GM18507 (cell line): Measurements from ENCODE around the gene DOCK4.

Source experiments
- DNase-seq: peaks from one replicate; pipeline ENCODE4 v3.0.0; 2011; ENCODE audit warnings: low read depth; ENCODE audit not compliant: insufficient read length; ENCODE audit errors: extremely low spot score
- FAIRE-seq: peaks from 2 replicates; lab custom pipeline; 2011; peaks lifted over from hg19 to GRCh38; lab: Jason Lieb, UNC

DOCK4 gene

GRCh38 chr7:112069879-112070321 lies 136.3 kb downstream of the DOCK4 start:
- FAIRE-seq, result no peak

DNA sequence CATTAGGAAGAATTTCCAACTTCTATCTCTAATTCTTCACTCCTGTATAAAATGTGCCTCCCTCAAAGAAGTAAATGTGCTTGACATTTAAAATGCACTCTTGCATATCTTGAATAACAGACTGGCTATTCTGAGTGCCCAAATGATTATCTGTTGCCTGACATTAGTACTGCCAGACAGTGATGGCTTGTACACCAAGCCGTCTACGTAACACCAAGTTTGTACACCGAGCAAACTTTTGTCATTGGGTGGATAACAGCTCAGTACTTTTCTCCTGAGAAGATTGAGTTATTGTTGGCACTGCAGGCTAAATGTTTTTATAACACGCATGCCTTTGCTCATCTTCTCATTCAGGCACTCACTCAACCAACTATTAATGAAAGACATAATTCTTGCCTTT lies 137.2 kb downstream of the DOCK4 start:
- FAIRE-seq (no peak), DNase-seq (no peak)

More at GRCh38 chr7:112069879-112070321, 136.3 kb downstream of the DOCK4 start:
- no peak for DNase-seq

DNA sequence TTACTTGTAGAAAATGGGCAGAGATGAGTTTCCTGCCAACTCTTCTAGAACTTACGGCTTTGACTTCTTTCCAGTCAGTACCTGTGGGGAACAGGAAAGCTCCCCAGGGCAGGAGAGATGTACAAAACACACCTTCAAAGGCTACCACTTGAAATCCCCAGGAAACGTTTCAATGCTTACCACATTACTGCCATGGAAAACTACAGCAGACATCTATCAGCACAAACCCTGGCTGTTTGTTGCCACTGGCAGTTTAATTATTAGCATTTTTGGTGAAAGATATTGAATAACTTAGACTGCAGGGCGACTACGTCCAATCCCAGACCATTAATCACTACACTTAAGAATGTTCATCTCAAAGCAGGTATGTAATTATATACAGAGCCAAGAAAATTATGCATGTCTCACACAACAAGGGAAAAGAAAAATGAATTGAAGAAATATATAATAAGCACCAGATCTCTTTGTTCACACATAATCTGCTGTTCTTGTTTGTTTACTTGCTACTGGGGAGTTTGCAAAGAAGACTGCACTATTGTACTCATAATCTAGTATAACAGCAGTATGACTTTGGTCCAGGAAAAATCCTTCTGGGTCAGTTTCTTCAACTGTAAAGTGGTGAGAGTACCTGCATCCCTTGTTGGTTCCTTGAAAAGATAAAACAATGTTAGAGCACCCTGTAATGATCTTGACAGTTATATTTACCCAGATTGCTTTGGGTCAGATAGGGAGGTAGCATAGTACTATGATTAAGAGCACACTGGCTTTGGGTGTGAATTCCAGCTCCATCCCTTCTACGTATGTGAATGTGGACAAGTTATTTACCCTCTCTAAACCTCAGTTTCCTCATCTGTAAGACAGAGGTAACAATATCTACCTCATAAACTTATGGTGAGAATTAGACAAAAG lies 138.3 kb downstream of the DOCK4 start:
- FAIRE-seq (no peak), DNase-seq (no peak)

GRCh38 chr7:112067200-112067599 lies 139.0 kb downstream of the DOCK4 start:
- no peak for FAIRE-seq
- DNase-seq, result no peak

- DNase-seq (no peak), FAIRE-seq (no peak)
These were observed 140.4 kb downstream of the DOCK4 start for GRCh38 chr7:112065758-112066157.

DNA sequence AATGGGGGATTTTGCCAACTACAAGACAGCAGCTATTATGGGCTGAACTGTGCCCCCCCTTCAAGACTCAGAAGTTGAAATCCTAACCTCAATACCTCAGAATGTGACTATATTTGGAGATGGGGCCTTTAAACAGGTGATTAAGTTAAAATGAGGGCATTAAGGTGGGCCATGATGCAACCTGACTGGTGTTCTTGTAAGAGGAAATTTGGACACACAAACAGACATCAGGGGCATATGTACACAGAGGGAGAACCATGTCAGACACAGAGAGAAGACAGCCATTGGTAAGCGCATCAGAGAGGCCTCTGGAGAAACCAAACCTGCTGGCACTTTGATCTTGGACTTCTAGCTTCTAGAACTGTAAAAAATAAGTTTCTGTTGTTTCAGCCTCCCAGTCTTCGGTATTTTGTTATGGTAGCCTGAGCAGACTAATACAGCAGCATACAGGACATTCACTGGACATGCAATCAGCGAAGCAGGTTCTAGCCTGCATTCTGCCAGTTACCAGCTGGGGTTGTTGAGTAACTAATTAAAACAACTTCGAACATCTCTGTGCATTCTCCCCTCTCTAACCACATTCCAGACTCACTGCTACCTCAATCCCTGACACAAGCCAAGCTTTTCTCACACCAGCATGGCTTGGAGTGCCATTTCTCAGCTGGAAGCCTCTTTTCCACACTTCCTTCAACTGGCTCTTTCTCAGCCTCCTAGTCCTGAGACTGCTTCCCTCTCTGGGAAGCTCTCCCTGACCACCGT lies 141.4 kb downstream of the DOCK4 start:
- no peak for FAIRE-seq
- no peak for DNase-seq

DNA sequence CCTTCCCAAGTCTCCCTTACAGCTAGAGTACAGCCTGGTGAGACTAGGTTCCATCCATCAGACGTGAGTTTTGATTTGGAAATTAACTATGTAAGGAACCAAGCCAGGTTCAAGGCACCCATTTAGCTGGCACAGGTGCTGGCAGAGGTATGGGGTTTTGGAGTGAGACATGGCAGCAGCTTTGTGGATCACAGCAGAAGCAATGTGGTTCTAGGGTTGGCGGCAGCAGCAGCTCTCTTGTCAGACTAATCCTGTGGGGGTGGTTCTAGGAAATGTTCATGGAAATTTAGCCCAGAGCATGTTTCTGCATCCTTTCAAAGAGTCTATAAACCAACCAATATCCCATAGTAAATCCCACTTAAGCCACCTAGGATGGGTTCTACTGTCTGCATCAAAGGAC lies 142.2 kb downstream of the DOCK4 start:
- DNase-seq, result no peak
- FAIRE-seq, result no peak

DNA sequence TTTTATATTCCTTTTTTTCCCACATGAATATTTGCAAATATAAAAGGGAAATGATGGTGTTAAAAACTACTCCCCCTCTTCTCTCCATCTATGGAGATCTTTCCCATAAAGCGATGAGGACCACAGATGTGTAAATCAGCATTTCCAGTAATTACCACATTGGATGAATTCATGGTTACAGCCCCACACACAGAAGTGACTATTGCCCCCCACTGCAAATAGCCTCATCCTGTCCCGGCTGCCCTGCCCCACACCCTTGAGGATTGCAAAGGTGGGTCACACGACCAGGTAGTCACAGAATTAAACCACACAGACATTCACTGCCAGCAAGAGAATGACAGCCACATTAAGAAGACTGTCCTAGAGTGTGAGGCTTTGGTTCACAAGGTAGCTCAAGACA lies 145.1 kb downstream of the DOCK4 start:
- no peak for DNase-seq
- no peak for FAIRE-seq

DNA sequence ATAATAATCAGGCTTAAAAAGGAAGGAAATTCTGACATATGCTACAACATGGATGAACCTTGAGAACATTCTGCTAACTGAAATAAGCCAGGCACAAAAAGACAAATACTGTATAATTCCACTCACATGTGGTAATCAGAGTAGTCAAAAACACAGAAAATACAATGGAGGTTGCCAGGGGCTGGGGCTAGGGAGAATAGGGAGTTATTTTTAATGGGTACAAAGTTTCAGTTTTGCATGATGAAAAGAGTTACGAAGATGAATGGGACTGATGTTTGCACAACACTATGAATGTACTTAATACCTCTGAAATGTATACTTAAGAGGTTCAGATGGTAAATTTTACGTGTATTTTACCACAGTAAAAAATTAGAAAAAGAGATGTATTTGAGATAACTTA lies 145.6 kb downstream of the DOCK4 start:
- FAIRE-seq (no peak), DNase-seq (no peak)

DNA sequence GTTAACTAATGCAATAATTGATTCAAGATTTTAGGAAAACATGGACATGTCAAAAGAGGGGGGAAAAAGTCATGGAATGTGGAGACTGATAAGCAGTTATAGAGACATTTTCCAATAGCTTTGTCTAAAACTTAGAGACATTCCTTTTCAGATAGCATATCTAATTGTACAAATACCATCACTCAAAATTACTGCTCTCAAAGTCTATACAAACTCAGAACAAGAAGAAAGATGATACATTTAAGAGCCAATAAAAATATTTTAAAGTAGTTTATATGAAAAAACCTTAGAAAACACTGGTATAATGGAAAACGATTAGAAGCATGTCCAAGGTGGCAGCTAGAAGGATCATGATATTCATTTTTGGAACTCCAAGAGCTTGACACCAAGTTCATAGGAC lies 146.5 kb downstream of the DOCK4 start:
- FAIRE-seq (no peak), DNase-seq (no peak)

GRCh38 chr7:112058686-112059085 lies 147.5 kb downstream of the DOCK4 start:
- FAIRE-seq, result no peak
- no peak for DNase-seq

GRCh38 chr7:112056409-112056808 lies 149.8 kb downstream of the DOCK4 start:
- FAIRE-seq (no peak), DNase-seq (peak; percentile 1)

DNA sequence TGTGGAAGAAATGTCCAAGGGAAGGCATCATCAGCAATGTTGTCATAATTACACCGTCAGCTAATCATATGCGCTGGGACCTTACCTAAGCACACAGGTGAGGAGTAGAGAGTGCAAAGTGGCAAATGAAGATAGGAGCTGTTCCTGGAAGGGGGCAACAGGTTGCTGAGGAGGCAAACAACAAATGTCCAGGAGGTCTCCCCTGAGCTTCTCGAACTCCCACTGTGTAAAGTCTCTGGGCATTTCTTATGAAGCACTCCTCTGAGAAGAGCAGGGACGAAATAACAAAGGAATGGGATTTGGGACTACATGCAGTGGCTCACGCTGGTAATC lies 152.5 kb downstream of the DOCK4 start:
- DNase-seq, result no peak
- FAIRE-seq, result no peak

DNA sequence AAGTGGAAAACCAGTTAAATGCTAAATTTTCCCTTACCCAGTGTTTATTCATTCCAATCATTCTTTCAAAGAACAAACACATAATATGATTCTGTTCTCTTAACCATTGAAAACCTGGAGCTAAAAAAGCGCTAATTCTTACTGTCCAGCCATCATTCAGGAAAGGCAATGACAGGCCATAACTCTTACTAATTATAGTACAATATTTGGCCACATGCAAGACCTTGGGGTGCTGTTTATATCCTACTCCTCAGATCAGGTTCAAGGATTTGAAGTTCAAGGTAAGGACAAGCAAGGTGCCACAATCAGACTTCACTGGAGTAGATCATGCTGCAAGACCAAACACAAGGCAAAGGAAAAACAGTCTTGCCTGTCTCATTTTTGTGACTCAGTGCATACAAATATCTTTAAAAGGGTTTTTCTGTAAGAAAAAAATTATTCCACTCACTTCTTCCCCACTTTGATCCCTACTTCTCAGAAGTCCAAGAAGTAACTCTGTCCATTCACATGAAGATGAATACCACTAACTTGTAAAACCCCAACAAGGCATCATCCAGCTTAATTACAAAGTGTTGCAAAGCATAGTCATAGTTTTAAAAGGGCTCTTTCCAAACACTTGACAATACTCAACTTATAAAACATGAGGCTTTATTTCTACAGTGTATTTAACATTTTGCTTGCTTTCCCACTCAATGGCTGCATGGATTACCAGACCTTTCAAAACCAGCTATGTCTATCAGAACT lies 153.0 kb downstream of the DOCK4 start:
- DNase-seq (no peak), FAIRE-seq (no peak)

DNA sequence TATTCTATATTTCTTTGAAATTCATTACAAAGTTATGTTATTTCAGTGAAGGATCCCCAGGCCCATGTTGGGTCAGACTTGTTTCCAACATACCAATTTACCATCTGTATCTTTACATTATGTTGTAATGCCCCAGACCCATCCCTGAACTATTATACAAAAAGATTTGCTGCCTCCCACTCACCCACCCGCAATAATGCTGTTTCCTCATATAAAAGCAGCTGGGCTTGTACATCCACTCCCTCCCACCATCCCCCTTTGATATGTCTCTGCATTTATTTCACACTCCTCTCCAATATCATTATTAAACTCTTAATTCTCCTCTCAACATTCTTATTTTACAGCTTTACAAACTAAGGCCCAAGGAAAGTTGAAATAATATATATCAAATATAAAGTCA lies 153.7 kb downstream of the DOCK4 start:
- FAIRE-seq, result no peak

GRCh38 chr7:112050250-112050881 lies 155.8 kb downstream of the DOCK4 start:
- DNase-seq (no peak), FAIRE-seq (no peak)

More for the DNA sequence above, 153.7 kb downstream of the DOCK4 start:
- DNase-seq, result no peak

DNA sequence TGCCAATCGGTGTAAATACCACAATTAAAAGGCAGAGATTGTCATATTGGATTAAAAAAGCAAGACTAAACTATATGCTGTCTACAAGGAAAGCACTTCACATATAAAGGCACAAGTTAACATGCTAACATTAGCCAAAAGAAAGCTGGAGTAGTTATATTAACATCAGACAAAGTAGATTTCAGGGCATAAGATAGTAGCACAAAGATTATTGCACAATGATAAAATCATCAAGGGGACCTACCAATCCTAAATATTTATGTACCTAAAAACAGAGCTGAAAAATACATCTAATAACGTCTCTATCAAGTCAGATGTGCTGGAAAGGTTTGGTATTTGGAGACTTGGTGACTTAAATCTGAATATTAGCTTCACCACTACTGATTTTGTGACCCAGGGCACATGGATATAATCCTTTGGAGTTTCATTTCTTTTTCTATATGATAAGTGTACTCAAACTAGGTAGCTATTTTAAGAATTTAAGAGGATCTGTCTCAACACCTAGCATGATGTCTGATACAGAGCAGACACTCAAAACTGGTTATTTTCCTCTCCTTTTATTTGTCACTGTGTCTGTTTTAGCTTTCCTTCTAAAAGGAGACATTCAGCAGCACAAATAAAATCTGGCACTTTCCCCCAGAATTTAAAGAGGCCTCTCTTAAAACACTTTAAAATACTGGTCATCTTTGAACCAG lies 156.5 kb downstream of the DOCK4 start:
- no peak for DNase-seq

DNA sequence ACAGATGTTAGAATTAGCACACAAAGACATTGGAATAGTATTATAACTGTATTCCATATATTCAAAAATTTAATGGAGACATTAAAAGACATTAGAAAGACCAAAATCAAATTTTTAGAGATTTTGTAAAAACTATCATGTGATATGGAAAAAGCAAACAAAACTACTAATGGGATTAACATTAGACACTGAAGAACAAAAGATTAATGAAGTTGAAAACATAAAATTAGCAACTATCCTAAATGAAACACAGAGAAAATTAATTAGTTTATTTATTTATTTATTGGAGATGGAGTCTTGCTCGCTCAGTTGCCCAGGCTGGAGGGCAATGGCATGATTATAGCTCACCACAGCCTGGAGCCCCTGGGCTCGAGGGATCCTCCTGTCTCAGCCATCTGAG lies 158.8 kb downstream of the DOCK4 start:
- FAIRE-seq, result no peak
- DNase-seq, result no peak

More for the DNA sequence above, 156.5 kb downstream of the DOCK4 start:
- FAIRE-seq, result no peak

GRCh38 chr7:112045222-112045621 lies 161.0 kb downstream of the DOCK4 start:
- no peak for DNase-seq
- FAIRE-seq, result no peak
